Hepatic stellate cell (primary cell): ENCODE results near the gene TMEM41A.
"Not testable (repeated sequence)": the region's sequence is repeated elsewhere in the genome, so short reads cannot be mapped to it uniquely, and the experiment has no call there.

Source experiments
- DNase-seq: peaks from one replicate; pipeline ENCODE4 v3.0.0; 2011; ENCODE audit warnings: low spot score

TMEM41A gene

DNA sequence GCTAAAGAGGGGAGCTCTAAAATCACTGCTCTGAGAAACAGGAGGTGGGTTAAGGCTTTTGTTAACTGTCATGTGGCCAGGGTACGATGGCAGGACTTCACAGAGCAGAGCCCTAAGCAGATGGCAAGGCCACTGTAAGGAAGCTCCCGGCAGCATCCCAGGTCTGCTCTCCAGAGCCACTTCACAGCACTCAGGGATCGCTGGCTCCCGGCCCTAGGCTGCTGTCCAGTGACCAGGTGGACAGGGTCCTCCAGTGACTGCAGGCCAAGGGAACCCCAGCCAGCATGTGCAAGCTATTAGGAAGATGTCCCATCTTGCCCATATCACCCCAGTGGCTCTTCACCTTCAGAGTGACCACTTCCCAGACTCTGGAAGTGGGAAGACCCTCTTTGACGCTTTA, 10.4 kb downstream of the TMEM41A start:
- DNase-seq: no peak

DNA sequence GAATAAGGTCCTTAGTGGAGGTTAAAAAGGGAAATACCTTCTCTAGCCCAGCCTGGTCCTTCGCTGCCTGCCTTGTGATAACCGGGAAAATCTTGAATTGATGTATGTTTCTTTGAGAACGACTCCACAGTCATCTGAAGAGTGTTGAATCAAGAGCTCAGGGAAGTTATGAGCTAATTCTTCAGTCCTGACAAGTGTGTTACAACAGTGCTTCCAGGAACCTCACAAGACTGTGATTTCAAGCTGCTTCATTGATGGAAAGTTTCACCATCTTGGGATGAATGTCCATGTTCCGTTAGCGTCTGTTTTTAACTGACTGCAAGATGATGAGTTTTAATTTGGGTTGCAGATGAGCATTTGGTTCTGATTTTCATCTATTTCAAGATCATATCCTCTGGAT, 12.4 kb downstream of the TMEM41A start:
- DNase-seq: no peak

DNA sequence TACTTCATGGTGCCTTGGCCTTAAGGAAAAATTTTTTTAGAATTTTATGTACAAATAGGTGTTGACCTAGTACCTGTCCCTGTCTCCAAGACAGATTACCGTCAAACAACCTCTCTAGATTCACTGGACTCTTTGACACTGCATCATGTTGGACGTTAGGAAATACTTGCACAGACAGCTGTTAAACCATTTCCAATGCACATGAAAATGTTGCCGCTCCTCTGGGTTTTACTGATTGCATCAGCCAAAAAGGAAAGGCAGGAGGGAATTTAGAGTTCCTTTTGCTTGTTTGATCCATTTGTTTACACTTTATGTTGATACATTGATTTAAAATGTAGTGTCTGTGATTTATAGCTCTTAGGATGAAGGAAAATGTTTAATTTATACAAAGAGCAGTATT, 14.5 kb downstream of the TMEM41A start:
- no peak for DNase-seq

DNA sequence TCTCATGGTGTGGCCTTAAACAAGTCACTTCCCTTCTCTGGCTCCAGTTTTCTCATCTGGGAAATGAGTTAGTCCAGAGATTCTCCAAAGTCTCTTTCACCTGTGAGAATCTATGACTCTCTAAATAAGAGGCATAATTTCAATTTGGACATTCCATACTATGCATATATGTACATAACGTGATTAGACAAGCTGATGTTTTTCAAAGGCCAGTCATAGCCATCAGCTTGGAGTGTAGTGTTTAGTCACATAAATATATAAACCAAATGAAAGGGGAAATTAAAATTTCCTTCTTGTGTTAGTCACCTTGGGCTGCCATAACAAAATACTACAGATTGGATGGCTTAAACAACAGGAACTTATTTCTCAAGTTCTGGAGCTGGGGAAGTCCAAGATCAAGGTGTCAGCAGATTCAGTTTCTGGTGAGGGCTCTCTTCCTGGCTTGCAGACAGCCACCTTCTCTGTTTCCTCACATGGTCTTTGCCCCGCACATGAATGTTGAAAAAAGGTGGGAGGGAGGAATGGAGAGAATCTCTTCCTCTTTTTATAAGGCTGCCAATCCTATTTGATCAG, 19.4 kb downstream of the TMEM41A start:
- DNase-seq: no peak

DNA sequence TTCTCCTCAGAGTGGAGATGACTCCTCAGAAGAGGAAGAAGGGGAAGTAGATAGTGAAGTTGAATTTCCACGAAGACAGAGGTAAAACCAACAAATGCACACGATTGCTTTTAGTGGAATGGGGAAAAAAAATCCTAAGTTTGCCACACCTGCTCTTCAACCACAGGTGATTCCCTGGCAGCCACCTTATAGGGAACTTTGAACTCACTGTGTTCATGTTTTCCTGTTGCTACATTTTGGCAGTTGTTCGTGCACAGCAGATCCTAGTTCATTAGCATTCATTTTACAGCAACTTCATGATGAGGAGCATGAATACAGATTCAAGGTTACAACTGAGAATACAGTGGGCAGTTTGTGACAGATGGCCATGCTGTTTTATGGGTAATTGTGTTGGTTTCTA, 21.5 kb downstream of the TMEM41A start:
- DNase-seq: no peak

DNA sequence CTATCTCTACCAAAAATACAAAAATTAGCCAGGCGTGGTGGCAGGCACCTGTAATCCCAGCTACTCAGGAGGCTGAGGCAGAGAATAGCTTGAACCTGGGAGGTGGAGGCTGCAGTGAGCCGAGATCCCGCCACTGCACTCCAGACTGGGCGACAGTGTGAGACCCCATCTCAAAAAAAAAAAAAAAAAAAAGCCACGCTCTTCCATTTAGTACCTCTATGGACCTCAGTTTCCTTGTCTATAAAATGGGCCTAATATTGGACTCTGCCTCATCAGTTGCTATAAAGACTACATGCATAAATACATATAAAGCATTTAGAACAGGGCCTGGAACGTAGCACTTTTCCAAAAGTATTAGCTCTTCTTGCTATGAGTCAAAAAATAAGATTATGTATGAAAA, 23.9 kb downstream of the TMEM41A start:
- not testable (repeated sequence) for DNase-seq

DNA sequence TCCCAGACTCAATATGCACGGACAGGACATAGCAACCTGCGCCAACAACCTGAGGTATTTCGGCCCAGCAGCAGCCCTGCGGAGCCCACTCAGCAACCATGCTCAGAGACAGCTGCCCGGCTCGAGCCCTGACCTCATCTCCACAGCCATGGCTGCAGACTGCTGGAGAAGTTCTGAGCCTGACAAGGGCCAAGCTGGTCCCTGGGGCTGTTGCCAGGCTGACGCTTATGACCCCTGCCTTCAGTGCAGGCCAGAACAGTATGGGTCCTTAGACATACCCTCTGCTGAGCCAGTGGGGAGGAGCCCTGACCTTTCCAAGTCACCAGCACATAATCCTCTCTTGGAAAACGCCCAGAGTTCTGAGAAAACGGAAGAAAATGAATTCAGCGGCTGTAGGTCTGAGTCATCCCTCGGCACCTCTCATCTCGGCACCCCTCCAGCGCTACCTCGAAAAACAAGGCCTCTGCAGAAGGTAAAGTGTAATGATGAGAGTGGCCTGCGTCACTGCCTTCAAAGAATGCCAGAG, 25.5 kb downstream of the TMEM41A start:
- no peak for DNase-seq

DNA sequence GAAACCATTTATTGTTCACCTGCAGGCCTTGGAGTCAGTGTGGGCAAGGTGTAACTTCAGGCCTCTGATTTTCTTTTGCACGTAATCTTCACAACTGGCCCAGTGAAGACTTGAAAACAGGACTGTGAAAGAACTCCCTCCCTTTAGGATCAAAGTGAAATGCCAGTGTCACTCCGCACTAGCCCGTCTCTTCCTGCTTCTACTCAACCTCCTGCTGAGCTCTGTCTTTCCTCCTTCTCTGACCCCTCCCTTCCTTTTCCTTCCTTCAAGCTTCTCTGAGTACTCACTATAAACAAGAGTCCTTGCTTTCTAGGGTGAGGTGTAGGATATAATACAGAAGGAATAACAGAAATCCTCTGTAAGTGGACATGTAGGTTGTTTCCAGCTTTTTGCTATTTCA, 28.5 kb downstream of the TMEM41A start:
- no peak for DNase-seq

DNA sequence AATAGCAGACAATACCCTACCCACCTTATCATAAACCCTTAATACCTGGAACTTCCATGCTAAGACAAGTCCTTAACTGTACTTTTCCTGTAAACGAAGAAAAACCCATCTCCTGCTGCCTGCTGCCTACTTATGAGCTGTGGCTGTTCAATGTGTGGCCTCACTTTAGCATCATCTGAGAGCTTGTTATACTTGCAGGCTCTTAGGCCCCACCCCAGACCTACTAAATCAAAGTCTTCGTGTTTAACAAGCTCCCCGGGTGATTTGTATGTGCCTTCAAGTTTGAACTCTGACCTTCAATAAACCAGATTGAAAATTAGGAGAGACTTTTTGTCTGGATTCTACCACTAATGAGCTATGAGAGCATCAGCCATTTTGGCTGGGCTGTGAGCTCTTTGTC, 29.3 kb downstream of the TMEM41A start:
- no peak for DNase-seq

DNA sequence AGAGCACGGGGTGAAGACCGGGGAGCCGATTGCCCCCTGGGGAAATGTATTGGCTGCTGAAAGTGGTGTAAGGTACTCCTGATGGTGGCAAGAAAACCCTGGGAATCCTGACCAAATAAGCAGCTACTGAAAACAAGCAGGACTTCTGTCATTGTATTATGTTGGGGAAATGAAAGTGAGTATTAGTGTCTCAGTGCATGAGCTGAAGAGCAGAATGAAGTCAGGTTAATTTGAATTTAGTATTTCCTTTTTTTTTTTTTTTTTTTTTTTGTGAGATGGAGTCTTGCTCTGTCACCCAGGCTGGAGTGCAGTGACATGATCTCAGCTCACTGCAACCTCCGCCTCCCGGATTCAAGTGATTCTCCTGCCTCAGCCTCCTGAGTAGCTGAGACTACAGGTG, 32.7 kb downstream of the TMEM41A start:
- not testable (repeated sequence) for DNase-seq

DNA sequence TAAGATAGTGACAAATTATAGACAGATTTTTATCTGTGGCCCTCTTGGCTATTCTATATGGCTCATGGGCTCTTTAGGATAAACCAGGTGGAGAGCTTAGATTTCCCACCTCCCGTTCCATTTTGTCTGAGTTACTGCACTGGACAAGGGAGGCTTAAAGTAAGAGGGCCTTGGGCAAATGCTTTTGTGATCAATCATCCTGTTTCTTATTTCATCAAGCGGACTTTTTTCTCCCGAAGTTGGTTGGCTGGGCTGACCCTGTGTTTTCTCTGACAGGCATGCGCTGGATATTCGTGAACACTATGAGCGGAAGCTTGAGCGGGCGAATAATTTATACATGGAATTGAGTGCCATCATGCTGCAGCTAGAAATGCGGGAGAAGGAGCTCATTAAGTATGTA, 33.4 kb downstream of the TMEM41A start:
- DNase-seq: no peak

DNA sequence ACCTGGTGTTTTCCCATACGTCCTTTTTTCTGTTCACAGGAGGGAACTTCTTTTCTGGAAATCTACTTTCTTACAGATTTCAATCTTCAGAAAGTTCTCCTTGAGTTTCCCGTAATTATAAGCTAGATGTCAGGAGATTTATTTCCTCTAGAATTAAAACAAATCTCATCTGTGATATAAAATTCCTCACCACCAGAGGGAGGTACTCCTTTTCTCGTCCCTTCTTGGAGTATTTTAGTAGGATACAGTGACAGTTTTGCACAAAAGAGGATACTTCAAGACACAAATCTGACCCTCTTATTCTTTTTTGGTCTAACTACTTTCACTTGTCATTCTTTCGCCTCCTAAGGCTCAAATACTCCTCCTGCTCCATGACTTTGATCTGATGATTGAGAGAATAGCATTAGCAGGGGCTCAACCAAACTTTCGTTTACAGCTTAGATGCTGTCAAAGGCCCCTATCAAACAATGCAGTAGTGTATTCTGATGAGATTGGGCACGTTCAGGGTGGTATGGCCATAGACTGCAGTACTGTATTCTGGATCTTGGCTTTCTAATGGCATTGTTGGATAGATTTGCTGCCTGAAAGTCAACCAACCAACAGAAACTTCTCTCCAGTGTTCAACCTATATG, 38.0 kb downstream of the TMEM41A start:
- DNase-seq: peak; percentile 16

DNA sequence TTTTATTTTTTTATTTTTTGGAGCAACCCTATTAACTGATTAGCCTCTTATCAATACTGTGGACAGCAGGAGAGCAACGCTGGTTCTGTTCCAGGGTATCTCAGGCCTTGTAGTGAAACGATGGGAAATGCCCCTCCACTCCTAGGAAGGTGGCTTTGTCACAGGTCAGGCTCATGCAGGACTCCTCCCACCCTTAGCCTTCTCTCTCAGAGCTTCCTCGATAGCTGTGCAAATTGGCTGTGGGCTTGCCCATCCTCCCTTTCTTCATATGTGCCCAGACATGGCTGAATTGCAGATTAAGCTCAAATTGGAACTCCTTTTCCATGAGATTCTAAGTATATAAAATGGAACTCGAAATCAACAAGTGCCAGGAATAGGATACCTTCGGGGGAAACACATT, 38.5 kb downstream of the TMEM41A start:
- no peak for DNase-seq

DNA sequence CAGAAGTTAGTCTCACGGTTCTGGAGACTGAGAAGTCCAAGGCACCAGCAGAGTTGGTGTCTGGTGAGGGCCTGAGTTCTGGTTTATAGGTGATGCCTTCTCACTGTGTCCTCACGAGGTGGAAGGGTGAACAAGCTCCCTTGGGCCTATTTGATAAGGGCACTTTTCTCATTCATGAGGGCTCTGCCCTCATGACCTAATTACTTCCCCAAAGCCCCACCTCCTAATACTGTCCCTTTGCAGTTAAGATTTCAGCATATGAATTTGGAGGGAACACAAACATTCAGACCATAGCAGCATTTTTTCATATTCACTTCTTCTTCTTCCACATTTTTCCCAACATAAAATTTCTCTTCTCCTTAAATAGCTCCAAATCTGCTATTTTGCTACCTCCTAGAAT, 41.5 kb downstream of the TMEM41A start:
- no peak for DNase-seq

DNA sequence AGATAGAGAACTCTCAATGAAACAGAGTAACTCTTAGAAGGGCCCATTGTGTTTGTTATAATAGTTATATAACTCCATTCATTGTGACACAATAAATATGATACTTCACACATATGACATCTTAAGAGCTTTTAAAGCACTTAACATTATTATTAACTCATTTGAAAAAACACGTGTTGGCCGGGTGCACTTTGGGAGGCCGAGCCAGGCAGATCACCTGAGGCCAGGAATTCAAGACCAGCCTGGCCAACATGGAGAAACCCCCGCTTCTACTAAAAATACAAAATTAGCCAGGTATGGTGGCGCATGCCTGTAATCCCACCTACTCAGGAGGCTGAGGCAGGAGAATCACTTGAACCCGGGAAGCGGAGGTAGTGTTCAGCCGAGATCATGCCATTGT, 47.4 kb downstream of the TMEM41A start:
- DNase-seq: not testable (repeated sequence)

DNA sequence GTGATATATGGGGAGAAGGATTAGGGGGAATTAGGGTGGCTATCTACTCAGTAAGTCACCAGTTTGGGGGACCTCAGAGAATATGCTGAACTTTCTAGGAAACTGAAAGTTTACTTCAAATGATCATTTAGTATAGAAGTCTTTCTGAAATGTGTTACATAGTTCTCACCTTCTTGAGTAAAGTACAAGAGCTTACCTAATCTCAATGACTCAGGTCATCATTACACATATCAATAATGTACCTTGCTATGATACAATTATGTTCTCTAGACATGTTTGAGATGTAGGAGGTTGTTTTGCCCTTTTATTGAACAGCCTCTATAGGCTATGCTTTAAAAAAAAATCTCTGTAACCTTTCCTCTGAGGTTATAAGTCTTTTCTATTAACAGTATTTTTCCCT, 50.7 kb downstream of the TMEM41A start:
- no peak for DNase-seq

DNA sequence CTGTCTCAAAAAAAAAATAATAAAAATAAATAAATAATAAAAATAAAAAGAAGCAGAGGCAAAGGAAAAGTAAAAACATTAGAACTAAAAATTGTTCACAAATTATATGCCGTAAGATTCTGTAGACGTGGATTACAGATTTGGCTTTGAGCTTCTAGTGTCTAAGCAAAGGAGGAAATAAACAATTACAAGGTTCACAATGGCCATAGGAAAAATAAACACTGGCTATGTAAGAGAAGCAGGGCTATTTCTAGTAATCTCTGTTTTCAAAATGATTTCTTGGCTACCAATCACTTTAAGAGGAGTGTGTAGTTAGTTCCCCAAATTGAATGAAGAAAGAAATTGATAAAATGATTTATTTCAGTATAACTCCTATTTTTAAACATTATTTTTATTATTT, 54.5 kb downstream of the TMEM41A start:
- DNase-seq: no peak

DNA sequence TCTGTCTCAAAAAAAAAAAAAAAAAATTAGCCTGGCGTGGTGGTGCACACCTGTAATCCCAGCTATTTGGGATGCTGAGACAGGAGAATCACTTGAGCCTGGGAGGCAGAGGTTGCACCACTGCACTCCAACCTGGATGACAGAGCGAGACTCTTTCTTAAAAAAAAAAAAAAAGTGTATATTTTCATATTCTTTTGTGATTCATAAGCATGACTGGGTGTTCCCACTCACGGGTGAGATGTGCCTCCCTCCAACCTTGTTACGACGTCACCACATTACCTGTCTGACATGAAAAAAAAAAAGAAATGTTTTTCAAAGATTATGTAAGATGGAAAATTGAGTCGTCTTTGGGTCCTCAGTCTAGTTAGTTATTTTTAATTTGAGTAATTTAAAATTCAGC, 56.8 kb downstream of the TMEM41A start:
- DNase-seq: no peak

DNA sequence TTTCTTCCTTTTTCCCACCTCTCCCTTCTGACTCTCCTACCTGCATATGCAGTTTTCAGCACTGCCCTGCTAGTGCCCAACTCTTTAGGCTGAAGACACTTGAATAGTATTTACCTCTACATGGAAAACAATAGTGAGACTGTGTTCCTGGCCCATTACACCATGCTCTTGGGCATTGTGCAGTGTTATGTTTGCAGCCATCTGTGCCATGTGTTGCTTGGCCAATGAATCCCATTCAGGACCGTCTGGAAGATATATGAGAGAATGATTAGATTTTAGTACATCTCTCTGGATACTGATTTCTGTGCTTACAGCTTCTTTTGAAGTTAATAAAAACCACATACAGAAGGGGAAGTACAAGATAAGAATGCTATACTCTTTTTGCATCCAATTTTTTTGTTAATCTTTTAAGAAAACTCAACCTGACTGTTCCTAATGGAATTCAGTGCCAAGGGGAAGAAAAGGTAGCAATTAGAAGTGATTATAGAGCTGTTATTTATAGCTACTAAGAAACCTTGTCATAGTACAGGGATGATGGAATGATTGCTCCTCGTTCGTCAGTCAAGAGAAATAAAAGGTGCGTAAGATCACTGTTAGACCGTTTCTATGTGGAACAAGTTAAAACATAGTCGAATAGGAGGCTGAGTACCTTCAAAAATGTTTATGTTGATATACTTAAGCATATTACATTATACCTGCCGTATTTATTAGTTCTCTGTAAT, 58.9 kb downstream of the TMEM41A start:
- DNase-seq: no peak
